Gastroesophageal sphincter (tissue), 4 donors: ENCODE measurements around the gene KCNJ10. TPM values are rescaled to one million over a fixed set of nuclear protein-coding genes. Genes with fewer than 3 reads are reported as not detected.
"Not testable (repeated sequence)": the region's sequence is repeated elsewhere in the genome, so short reads cannot be mapped to it uniquely, and the experiment has no call there.

Source experiments
- ATAC-seq: fragments of 150-250 bp; one replicate; pipeline ENCODE4 v1.9.1; 2016; ENCODE audit warnings: mild to moderate bottlenecking, moderate library complexity
- H3K27ac ChIP-seq, 4 donors: fragments of 200-600 bp; sonication (generic) in 3 of 4; 1 replicate in 3 of 4; 2 replicates in 1 of 4; pipeline ENCODE4 v1.5.1; 2016 to 2019
- H3K27me3 ChIP-seq: fragments of 200-600 bp; sonication (generic); one replicate; pipeline ENCODE4 v1.5.1; 2019
- H3K36me3 ChIP-seq, 2 donors: fragments of 200-600 bp; sonication (generic); one replicate each; pipeline ENCODE4 v1.5.1; 2019; ENCODE audit warnings: control low read depth in 1 of 2
- H3K4me1 ChIP-seq, 3 donors: fragments of 200-600 bp; sonication (generic); 1 replicate in 2 of 3; 2 replicates in 1 of 3; pipeline ENCODE4 v1.5.1; 2016 to 2019; ENCODE audit warnings: control low read depth in 2 of 3
- H3K4me3 ChIP-seq, 2 donors: fragments of 200-600 bp; sonication (generic); one replicate each; pipeline ENCODE4 v1.5.1; 2019; ENCODE audit warnings: mild to moderate bottlenecking in 1 of 2, moderate library complexity in 1 of 2
- H3K9me3 ChIP-seq, 3 donors: fragments of 200-600 bp; sonication (generic); one replicate each; pipeline ENCODE4 v1.5.1; 2017 to 2019; ENCODE audit warnings: control low read depth in 2 of 3
- EP300 ChIP-seq: sonication (generic); formaldehyde crosslinking; IDR thresholded peaks from one replicate; pipeline ENCODE4 v1.6.1; 2017; ENCODE audit warnings: antibody characterized with exemption, mild to moderate bottlenecking
- POLR2A ChIP-seq, 2 donors: fragments of 450-650 bp; IDR thresholded peaks; one replicate each; pipeline ENCODE4 v1.6.1; 2017; ENCODE audit warnings: antibody characterized with exemption in 2 of 2, mild to moderate bottlenecking in 2 of 2, moderate library complexity in 1 of 2
- POLR2AphosphoS5 ChIP-seq: sonication (generic); formaldehyde crosslinking; IDR thresholded peaks from one replicate; pipeline ENCODE4 v1.6.1; 2017; ENCODE audit warnings: antibody characterized with exemption
- WGBS, 2 donors: methylation state at CpG; one replicate each; pipeline ENCODE4 v1.1.5; 2018; ENCODE audit warnings: low coverage in 1 of 2; 5-methylcytosine and 5-hydroxymethylcytosine counted together
- total RNA-seq, 4 donors: library from RNA; depleted of rRNA; stranded (reverse); fragments of >200 nt; gene quantifications; one replicate each; pipeline ENCODE4 v1.1.0, GENCODE V29; 2016
- TF ChIP-seq, protein P1 (sequence below), 4 experiments: fragments of 200-600 bp in 2 of 4; fragments of 450-650 bp in 2 of 4; sonication (generic) in 1 of 4; IDR thresholded peaks; one replicate each; pipeline ENCODE4 v1.5.1; 2017 to 2019; ENCODE audit warnings: antibody characterized with exemption in 4 of 4, mild to moderate bottlenecking in 2 of 4, moderate library complexity in 2 of 4

The KCNJ10 gene
- total RNA-seq, 4 donors from 2014 or later = not detected

DNA sequence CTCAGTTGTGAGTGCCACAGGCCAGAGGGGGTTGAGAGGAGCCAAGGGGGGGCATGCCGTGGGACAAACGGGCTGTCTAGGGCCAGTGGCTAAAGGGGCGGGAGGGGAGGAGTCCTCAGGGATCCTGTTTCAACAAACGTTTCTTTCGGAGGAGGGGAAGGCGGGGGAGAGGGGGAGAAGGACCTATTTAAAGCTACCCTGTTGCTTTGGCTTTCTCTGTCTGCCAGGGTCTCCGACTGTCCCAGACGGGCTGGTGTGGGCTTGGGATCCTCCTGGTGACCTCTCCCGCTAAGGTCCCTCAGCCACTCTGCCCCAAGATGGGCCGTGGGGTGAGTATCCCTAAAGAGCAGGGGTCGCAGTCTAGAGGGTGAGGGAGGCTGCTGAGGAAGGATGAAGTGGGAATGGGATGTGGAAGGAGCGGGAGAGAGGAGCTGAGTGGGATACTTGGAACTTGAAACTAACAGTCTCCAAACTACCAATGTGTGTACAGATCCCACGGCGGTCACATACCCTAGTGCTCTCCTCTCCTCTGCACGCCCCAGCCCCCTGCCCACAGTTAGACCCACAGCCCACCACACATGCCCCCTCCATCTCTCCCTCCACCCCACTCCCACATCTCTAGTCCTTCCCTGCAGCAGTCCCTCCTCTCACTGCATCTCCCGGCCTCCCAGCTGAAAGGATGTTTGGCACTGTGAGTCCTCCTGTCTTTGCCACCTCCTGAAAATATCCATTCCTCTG lies 45.8 kb upstream of the KCNJ10 start, which contains the start of gene ATP1A2:
ATP1A2 (plus strand) TSS at position 215 of the 738 bp plus-strand sequence; CDS start at position 318, 103 bp downstream.
- Histone ChIP-seq H3K9me3 (no peaks in the 10 kb centered on the region), H3K4me3 (peak within 1 kb of the TSS; percentile 62 to 82), H3K27me3 (no peaks in the 10 kb centered on the region), H3K27ac (peak within 1 kb of the TSS; percentile 86 to 92 (median 90)), H3K4me1 (peaks cover 0 to 79% (median 21%) of the 10 kb centered on the region in 3 donors), H3K36me3 (peaks cover 0 to 2% of the 10 kb centered on the region in 2 donors)
- WGBS, 2 donors = 16 to 36% methylated on average over 5 of the region's 16 CpGs
- TF ChIP-seq POLR2AphosphoS5 = peak; percentile 75
- TF ChIP-seq, protein P1, sequence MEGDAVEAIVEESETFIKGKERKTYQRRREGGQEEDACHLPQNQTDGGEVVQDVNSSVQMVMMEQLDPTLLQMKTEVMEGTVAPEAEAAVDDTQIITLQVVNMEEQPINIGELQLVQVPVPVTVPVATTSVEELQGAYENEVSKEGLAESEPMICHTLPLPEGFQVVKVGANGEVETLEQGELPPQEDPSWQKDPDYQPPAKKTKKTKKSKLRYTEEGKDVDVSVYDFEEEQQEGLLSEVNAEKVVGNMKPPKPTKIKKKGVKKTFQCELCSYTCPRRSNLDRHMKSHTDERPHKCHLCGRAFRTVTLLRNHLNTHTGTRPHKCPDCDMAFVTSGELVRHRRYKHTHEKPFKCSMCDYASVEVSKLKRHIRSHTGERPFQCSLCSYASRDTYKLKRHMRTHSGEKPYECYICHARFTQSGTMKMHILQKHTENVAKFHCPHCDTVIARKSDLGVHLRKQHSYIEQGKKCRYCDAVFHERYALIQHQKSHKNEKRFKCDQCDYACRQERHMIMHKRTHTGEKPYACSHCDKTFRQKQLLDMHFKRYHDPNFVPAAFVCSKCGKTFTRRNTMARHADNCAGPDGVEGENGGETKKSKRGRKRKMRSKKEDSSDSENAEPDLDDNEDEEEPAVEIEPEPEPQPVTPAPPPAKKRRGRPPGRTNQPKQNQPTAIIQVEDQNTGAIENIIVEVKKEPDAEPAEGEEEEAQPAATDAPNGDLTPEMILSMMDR (IDR thresholded peaks at IDR 0.05) = no peak
- peak; percentile 61 to 72 for TF ChIP-seq POLR2A (IDR thresholded peaks at IDR 0.05)
- no peak for TF ChIP-seq EP300
- ATAC-seq = peak; percentile 54

DNA sequence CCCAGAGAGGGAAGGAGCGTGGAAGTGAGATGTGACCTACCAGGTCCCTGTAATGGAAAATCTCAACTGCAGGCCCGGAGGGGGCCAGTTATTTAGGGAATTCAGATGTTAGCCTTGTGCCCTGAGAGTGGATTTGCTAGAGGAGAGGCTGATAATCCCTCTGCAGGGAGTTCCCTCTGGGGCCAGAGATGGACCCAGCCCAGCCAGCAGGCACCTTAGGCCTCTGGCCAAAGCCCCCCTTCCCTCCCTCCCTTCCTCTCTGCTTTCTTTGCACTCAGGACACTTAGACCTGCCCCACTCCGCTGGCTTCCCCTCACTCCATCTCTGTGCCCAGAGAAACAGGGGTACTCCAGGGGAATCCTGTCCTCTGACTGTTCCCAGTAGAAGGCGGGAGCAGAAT lies 44.1 kb upstream of the KCNJ10 start:
- no peaks in the 10 kb centered on the region for H3K36me3 ChIP-seq
- H3K27ac ChIP-seq = peak overlapping the region; percentile 86 to 92 (median 90)
- no peaks in the 10 kb centered on the region for H3K27me3 ChIP-seq
- TF ChIP-seq POLR2AphosphoS5 (no peak), EP300 (no peak), POLR2A (IDR thresholded peaks at IDR 0.05) (no peak)
- TF ChIP-seq, protein P1 (IDR thresholded peaks at IDR 0.05) = no peak
- ATAC-seq = no peak
- H3K9me3 ChIP-seq = no peaks in the 10 kb centered on the region
- peaks cover 0 to 63% (median 21%) of the 10 kb centered on the region in 3 donors for H3K4me1 ChIP-seq
- H3K4me3 ChIP-seq = no peak overlapping the region
- 40 to 50% methylated on average over 2 to 3 of the region's 4 CpGs for WGBS, 2 donors

- peak overlapping the region in 3 of 4 donors; percentile 86 to 92 (median 91) for H3K27ac ChIP-seq
- no peaks in the 10 kb centered on the region for H3K36me3 ChIP-seq
- no peak for ATAC-seq
- no peaks in the 10 kb centered on the region for H3K27me3 ChIP-seq
- H3K4me3 ChIP-seq = no peak overlapping the region
- peaks cover 0 to 56% (median 18%) of the 10 kb centered on the region in 3 donors for H3K4me1 ChIP-seq
- 88% methylated on average over 5 of the region's 8 CpGs; no CpG with 5 or more reads in 1 of the 2 donors for WGBS, 2 donors
- TF ChIP-seq EP300 (no peak), POLR2A (IDR thresholded peaks at IDR 0.05) (no peak), POLR2AphosphoS5 (no peak)
- TF ChIP-seq, protein P1 (IDR thresholded peaks at IDR 0.05) = no peak
- H3K9me3 ChIP-seq = no peaks in the 10 kb centered on the region
Observed at GRCh38 chr1:160113407-160113806, 43.4 kb upstream of the KCNJ10 start.

DNA sequence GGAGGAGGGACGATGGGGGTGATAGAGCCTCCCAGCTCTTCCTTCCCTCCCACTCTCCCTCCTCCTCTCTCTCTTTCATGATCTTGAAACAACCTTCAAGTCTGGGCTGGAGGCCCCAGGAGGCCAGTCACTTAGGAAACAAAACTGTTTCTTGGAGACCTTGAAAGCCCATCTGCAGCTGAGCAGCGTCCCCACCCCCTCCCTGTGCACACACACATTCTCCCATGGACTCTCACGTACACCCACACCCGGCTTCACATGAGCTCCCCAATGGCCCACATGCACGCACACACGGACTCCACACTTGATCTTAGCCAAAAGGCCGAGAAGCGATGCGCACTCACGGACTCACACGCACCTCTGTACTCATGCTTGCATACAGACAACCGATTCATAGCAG lies 42.4 kb upstream of the KCNJ10 start:
- no peak for ATAC-seq
- Histone ChIP-seq H3K27ac (peak overlapping the region in 2 of 4 donors; percentile 20 to 47), H3K9me3 (no peaks in the 10 kb centered on the region), H3K4me1 (peaks cover 0 to 46% (median 13%) of the 10 kb centered on the region in 3 donors), H3K4me3 (no peak overlapping the region), H3K27me3 (no peaks in the 10 kb centered on the region), H3K36me3 (no peaks in the 10 kb centered on the region)
- TF ChIP-seq POLR2AphosphoS5 = no peak
- TF ChIP-seq, protein P1 (IDR thresholded peaks at IDR 0.05) = no peak
- no peak for TF ChIP-seq POLR2A (IDR thresholded peaks at IDR 0.05)
- no peak for TF ChIP-seq EP300
- WGBS, 2 donors = 69 to 85% methylated on average over 9 of the region's 12 CpGs

DNA sequence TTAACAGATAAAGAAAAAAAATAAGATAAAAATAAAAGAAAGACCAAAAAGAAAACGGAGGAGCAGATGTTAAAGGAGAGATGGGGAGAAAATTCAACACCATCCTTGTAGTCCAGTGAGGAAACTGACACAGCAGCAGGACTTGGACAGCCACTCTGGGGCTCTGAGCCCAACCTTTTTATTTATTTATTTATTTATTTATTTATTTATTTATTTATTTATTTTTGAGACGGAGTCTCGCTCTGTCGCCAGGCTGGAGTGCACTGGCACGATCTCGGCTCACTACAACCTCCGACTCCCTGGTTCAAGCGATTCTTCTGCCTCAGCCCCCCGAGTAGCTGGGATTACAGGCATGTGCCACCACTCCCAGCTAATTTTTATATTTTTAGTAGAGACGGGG lies 41.5 kb upstream of the KCNJ10 start:
- not testable (repeated sequence) for H3K27me3 ChIP-seq, H3K27ac ChIP-seq, ATAC-seq, H3K36me3 ChIP-seq, H3K9me3 ChIP-seq, H3K4me3 ChIP-seq
- peaks cover 0 to 41% (median 13%) of the 10 kb centered on the region in 3 donors for H3K4me1 ChIP-seq
- WGBS, 2 donors = 61 to 91% methylated on average over 2 to 9 of the region's 10 CpGs
